ENCODE results near the gene COL26A1. TPM values are rescaled to one million over a fixed set of nuclear protein-coding genes. Genes with fewer than 3 reads are reported as not detected.
"Not testable (repeated sequence)": the region's sequence is repeated elsewhere in the genome, so short reads cannot be mapped to it uniquely, and the experiment has no call there.

Gene COL26A1
- total and polyA plus RNA-seq, 2 of the 4 experiments (the other 2 are of a cell fraction) = not detected

- dilution Hi-C loops (cut with HindIII; ENCODE audit: low sequenced_read_pairs, unreplicated experiment) (no loop called here), in situ Hi-C loops (cut with MboI; ENCODE audit: low sequenced_read_pairs) (no loop called here), intact Hi-C loops (cut with micrococcal nuclease) (no loop called here)
- TF ChIP-seq CHD1 (IDR thresholded peaks at IDR 0.05; ENCODE audit: low read depth, low read length) (no peak), MAZ (IDR thresholded peaks at IDR 0.05; ENCODE audit: borderline replicate concordance, low read depth, low read length) (no peak), BHLHE40 (IDR thresholded peaks at IDR 0.05; ENCODE audit: low read depth, low read length) (no peak), RFX5 (IDR thresholded peaks at IDR 0.05; ENCODE audit: low read depth, low read length) (no peak), RAD21 (IDR thresholded peaks at IDR 0.05; ENCODE audit: low read length) (no peak)
- Histone ChIP-seq H3K18ac (ENCODE audit: low read depth, low read length) (no peak overlapping the region), H3K27me3 (ENCODE audit: control insufficient read depth, insufficient read depth, low read length) (peaks cover 8% of the 10 kb centered on the region), H3K36me3 (ENCODE audit: control insufficient read depth, insufficient read depth, low read length) (no peaks in the 10 kb centered on the region), H3K4me2 (ENCODE audit: low read depth, low read length) (no peak overlapping the region), H4K8ac (ENCODE audit: low read depth in 2 of 2, low read length in 2 of 2) (no peak overlapping the region), H4K5ac (ENCODE audit: low read depth, low read length) (no peak overlapping the region), H3K27ac (ENCODE audit: insufficient read depth, low read length) (no peak overlapping the region), H3K9me1 (ENCODE audit: insufficient read depth, low read length) (no peaks in the 10 kb centered on the region), H2AK9ac (replicated peaks; ENCODE audit: low read depth, low read length, poor library complexity) (no peak overlapping the region), H2BK15ac (ENCODE audit: low read depth, low read length) (no peak overlapping the region), H2BK5ac (ENCODE audit: low read depth, low read length, poor library complexity, severe bottlenecking) (no peak overlapping the region), H3K4me3 (ENCODE audit: insufficient read depth, low read depth, low read length) (no peak overlapping the region), H3K4me1 (ENCODE audit: control insufficient read depth, insufficient read depth, low read length) (peaks cover 2% of the 10 kb centered on the region; the same call in 1 of the 2 replicates), H3K56ac (ENCODE audit: extremely low read depth, insufficient read depth, low read length) (no peak overlapping the region), H3K14ac (replicated peaks; ENCODE audit: low read depth, low read length) (no peak overlapping the region), H3K9me3 (ENCODE audit: control insufficient read depth, insufficient read depth, low read length) (no peaks in the 10 kb centered on the region), H3K4ac (ENCODE audit: low read depth, low read length) (no peak overlapping the region), H3K79me1 (ENCODE audit: low read depth in 1 of 2, low read length in 2 of 2) (no peaks in the 10 kb centered on the region), H3K23ac (ENCODE audit: low read depth, low read length) (no peak overlapping the region), H2BK20ac (ENCODE audit: low read depth, low read length) (no peak overlapping the region), H2BK120ac (ENCODE audit: low read depth, low read length) (no peak overlapping the region), H4K91ac (ENCODE audit: insufficient read depth, low read depth, low read length) (no peak overlapping the region), H2AFZ (replicated peaks; ENCODE audit: low read length, poor library complexity) (no peak overlapping the region), H3K9ac (ENCODE audit: low read depth, low read length) (no peak overlapping the region), H4K20me1 (ENCODE audit: insufficient read depth, low read length) (no peaks in the 10 kb centered on the region), H2AK5ac (ENCODE audit: low read depth, low read length) (no peak overlapping the region)
- BruUV-seq (replicated peaks) = no TSS peak
- ChIA-PET POLR2A (ENCODE audit: unreplicated experiment) (no interaction called here), CTCF (no interaction called here)
- 85% methylated on average over 3 of the region's 15 CpGs; no CpG with 5 or more reads in 1 of the 2 experiments for WGBS, 2 experiments (ENCODE audit: extremely low coverage in 2 of 2, insufficient read length in 1 of 2)
- ATAC-seq (ENCODE audit: low read depth) (no peak), DNase-seq (no peak)
Observed at GRCh38 chr7:101347477-101347876, 15.2 kb upstream of the COL26A1 start.

DNA sequence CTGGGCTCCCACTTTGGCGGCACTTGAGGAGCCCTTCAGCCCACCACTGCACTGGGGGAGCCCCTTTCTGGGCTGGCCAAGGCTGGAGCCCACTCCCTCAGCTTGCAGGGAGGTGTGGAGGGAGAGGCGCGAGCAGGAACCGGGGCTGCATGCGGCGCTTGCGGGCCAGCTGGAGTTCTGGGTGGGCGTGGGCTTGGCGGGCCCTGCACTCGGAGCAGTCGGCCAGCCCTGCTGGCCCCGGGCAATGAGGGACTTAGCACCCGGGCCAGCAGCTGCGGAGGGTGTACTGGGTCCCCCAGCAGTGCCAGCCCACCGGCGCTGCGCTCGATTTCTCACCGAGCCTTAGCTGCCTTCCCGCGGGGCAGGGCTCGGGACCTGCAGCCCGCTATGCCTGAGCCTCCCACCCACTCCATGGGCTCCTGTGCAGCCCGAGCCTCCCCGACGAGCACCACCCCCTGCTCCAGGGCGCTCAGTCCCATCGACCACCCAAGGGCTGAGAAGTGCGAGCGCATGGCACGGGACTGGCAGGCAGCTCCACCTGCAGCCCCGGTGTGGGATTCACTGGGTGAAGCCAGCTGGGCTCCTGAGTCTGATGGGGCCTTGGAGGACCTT, 14.1 kb upstream of the COL26A1 start:
- 90% methylated on average over 8 of the region's 32 CpGs; no CpG with 5 or more reads in 1 of the 2 experiments for WGBS, 2 experiments (ENCODE audit: extremely low coverage in 2 of 2, insufficient read length in 1 of 2)

More for the DNA sequence above, 14.1 kb upstream of the COL26A1 start:
- H2BK15ac ChIP-seq (ENCODE audit: low read depth, low read length); H4K8ac ChIP-seq (ENCODE audit: low read depth in 2 of 2, low read length in 2 of 2); H3K27me3 ChIP-seq (ENCODE audit: control insufficient read depth, insufficient read depth, low read length); CTCF ChIA-PET; H3K9me1 ChIP-seq (ENCODE audit: insufficient read depth, low read length); H2AK5ac ChIP-seq (ENCODE audit: low read depth, low read length); H3K18ac ChIP-seq (ENCODE audit: low read depth, low read length); H3K14ac ChIP-seq (replicated peaks; ENCODE audit: low read depth, low read length); H2AK9ac ChIP-seq (replicated peaks; ENCODE audit: low read depth, low read length, poor library complexity); H4K20me1 ChIP-seq (ENCODE audit: insufficient read depth, low read length); H2BK120ac ChIP-seq (ENCODE audit: low read depth, low read length); dilution Hi-C loops (cut with HindIII; ENCODE audit: low sequenced_read_pairs, unreplicated experiment); in situ Hi-C loops (cut with MboI; ENCODE audit: low sequenced_read_pairs); H2BK5ac ChIP-seq (ENCODE audit: low read depth, low read length, poor library complexity, severe bottlenecking); ATAC-seq (ENCODE audit: low read depth); H2BK20ac ChIP-seq (ENCODE audit: low read depth, low read length); H3K4me2 ChIP-seq (ENCODE audit: low read depth, low read length); H3K4ac ChIP-seq (ENCODE audit: low read depth, low read length); H3K56ac ChIP-seq (ENCODE audit: extremely low read depth, insufficient read depth, low read length); H4K91ac ChIP-seq (ENCODE audit: insufficient read depth, low read depth, low read length); H2AFZ ChIP-seq (replicated peaks; ENCODE audit: low read length, poor library complexity); DNase-seq; BruUV-seq (replicated peaks); H4K5ac ChIP-seq (ENCODE audit: low read depth, low read length); H3K9me3 ChIP-seq (ENCODE audit: control insufficient read depth, insufficient read depth, low read length); H3K9ac ChIP-seq (ENCODE audit: low read depth, low read length); POLR2A ChIA-PET (ENCODE audit: unreplicated experiment); H3K36me3 ChIP-seq (ENCODE audit: control insufficient read depth, insufficient read depth, low read length); H3K4me3 ChIP-seq (ENCODE audit: insufficient read depth, low read depth, low read length); H3K79me1 ChIP-seq (ENCODE audit: low read depth in 1 of 2, low read length in 2 of 2); H3K27ac ChIP-seq (ENCODE audit: insufficient read depth, low read length); H3K4me1 ChIP-seq (ENCODE audit: control insufficient read depth, insufficient read depth, low read length); H3K23ac ChIP-seq (ENCODE audit: low read depth, low read length); intact Hi-C loops (cut with micrococcal nuclease): not testable (repeated sequence)
